ENCODE data around the gene TRPM1. TPM values are rescaled to one million over a fixed set of nuclear protein-coding genes. Genes with fewer than 3 reads are reported as not detected.

The TRPM1 gene
- total RNA-seq, 4 donors from 2014 or later, result not detected

DNA sequence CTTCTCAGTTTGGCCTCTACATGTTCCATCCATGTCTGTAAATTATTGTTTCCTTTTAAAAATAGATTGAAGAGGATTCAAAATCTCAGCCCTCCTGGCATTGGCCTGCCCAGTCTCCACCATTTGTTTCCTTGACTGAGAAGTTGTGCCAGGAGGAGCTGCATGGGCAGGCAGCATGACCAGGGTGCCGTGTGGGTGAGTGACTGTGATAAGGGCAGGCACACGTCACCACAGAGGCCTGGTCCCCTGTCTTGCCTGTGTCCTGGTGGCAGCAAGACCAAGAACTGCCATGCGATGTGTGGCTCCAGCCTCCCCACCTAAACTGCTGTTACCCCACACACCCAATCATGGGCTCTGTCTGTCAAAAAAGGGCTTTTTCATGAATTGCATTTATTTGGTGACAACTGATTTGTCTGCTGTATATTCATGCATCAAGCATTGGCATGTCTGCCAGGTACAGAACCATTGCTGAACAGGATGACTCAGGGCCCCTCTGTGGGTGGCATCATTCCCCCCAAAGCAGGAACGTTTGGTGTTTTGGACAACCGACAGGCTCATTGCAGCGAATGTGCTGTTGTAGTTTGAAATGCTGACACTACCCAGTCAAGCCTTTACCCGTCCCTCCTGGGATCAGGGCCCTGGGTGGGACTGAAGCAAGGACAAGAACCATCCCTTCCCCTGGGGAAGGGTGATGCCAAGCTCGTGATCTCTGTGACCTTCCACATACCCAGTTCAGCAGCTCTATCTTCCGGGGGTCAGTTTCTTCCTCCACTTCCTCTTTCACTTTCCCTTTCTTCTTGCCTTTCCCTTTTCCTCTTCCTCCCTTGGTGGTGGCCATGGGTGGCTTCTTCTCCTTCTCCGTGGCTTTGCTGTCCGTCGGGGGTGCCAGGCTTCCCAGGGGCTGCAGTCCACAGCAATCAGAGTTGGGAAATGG, 51.6 kb downstream of the TRPM1 start:
- peak overlapping the region in 1 of 4 donors; percentile 11 for H3K27ac ChIP-seq
- H3K36me3 ChIP-seq, result no peaks in the 10 kb centered on the region
- H3K4me3 ChIP-seq, result no peak overlapping the region
- TF ChIP-seq, protein P1, sequence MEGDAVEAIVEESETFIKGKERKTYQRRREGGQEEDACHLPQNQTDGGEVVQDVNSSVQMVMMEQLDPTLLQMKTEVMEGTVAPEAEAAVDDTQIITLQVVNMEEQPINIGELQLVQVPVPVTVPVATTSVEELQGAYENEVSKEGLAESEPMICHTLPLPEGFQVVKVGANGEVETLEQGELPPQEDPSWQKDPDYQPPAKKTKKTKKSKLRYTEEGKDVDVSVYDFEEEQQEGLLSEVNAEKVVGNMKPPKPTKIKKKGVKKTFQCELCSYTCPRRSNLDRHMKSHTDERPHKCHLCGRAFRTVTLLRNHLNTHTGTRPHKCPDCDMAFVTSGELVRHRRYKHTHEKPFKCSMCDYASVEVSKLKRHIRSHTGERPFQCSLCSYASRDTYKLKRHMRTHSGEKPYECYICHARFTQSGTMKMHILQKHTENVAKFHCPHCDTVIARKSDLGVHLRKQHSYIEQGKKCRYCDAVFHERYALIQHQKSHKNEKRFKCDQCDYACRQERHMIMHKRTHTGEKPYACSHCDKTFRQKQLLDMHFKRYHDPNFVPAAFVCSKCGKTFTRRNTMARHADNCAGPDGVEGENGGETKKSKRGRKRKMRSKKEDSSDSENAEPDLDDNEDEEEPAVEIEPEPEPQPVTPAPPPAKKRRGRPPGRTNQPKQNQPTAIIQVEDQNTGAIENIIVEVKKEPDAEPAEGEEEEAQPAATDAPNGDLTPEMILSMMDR (IDR thresholded peaks at IDR 0.05), result no peak
- TF ChIP-seq POLR2A (IDR thresholded peaks at IDR 0.05), result no peak
- H3K9me3 ChIP-seq, result no peaks in the 10 kb centered on the region
- DNase-seq, result no peak
- no peaks in the 10 kb centered on the region for H3K27me3 ChIP-seq
- H3K4me1 ChIP-seq, result peaks cover 0 to 3% (median 0%) of the 10 kb centered on the region in 4 donors

DNA sequence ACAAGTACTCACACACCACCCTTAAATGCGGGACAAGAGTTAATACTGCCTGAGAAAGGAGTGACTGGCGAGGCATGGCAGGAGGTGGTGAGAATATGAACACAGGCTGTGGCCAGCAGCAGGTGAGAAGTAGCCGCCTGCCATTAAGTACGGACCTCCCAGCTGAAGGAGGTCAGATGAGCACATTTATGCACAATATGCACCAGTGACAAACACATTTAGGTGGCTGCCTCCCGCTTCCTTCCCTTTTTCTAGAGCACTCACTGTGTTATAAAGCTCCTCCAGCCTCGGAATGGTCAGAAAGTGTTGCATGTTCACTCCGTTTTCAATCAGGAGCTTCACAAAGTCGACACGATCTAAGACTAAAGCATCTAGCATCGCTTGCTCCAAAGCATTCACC, 52.4 kb downstream of the TRPM1 start:
- DNase-seq, result peak in 1 of 3 donors; percentile 24
- Histone ChIP-seq H3K27me3 (no peaks in the 10 kb centered on the region), H3K27ac (peak overlapping the region in 1 of 4 donors; percentile 11), H3K36me3 (no peaks in the 10 kb centered on the region), H3K4me3 (no peak overlapping the region), H3K9me3 (no peaks in the 10 kb centered on the region), H3K4me1 (peaks cover 0 to 3% (median 0%) of the 10 kb centered on the region in 4 donors)
- TF ChIP-seq POLR2A (IDR thresholded peaks at IDR 0.05), result no peak
- TF ChIP-seq, protein P1 (IDR thresholded peaks at IDR 0.05), result no peak

DNA sequence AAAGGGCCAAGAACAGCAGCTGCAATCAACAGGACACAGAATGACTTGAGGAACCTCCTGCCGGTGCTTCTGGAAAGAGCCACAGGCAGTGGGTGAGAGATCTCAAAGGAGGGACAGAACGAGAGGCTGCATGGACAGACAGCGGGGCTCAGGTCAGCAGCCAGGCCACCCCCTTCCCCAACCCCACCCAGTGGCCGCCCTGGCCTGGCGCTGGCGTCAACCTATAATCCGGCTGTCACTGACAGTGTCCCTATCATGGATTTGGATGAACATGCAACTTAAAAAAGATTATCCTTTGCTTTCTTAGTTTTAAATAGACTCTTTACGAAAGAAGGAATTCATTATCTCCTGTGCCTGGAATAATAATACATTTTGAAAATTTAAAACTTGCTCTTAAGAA, 54.1 kb downstream of the TRPM1 start:
- H3K27me3 ChIP-seq, result no peaks in the 10 kb centered on the region
- H3K4me1 ChIP-seq, result peaks cover 0 to 3% (median 0%) of the 10 kb centered on the region in 4 donors
- H3K27ac ChIP-seq, result no peak overlapping the region
- no peak for TF ChIP-seq POLR2A (IDR thresholded peaks at IDR 0.05)
- TF ChIP-seq, protein P1 (IDR thresholded peaks at IDR 0.05), result no peak
- DNase-seq, result no peak
- H3K36me3 ChIP-seq, result no peaks in the 10 kb centered on the region
- H3K4me3 ChIP-seq, result no peak overlapping the region
- no peaks in the 10 kb centered on the region for H3K9me3 ChIP-seq

DNA sequence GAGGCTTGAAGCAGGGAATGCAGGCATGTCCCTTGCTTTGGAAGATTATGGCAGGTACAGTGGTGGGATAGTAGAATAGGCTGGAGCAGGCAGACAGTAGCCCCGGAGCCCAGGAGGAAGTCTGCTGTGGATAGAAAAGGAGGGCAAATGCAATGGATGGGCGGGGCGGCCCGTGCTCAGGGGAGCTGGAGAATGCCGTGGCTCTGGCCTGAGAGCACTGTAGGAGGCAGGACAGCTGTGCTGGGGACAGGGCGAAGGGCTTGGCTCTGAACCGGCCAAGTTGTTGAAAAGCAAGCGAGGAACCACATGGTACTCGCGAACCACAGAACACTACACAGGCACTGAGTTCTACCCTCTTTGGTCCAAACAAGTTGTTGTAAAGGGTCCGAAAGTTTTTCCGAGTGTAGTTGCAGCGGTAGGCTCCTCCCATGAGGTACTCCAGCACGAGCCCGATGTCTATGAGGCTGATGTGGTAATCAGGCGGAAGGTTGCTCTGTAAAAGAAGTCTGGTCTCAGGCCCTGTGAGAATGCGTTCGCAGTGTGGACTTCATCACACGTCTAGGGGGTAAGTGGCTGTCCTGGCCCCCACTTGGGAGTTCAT, 54.7 kb downstream of the TRPM1 start:
- no peaks in the 10 kb centered on the region for H3K36me3 ChIP-seq
- H3K4me1 ChIP-seq, result peaks cover 0 to 3% (median 0%) of the 10 kb centered on the region in 4 donors
- no peak overlapping the region for H3K27ac ChIP-seq
- no peaks in the 10 kb centered on the region for H3K9me3 ChIP-seq
- no peak for TF ChIP-seq POLR2A (IDR thresholded peaks at IDR 0.05)
- TF ChIP-seq, protein P1 (IDR thresholded peaks at IDR 0.05), result no peak
- H3K27me3 ChIP-seq, result no peaks in the 10 kb centered on the region
- no peak for DNase-seq
- no peak overlapping the region for H3K4me3 ChIP-seq

DNA sequence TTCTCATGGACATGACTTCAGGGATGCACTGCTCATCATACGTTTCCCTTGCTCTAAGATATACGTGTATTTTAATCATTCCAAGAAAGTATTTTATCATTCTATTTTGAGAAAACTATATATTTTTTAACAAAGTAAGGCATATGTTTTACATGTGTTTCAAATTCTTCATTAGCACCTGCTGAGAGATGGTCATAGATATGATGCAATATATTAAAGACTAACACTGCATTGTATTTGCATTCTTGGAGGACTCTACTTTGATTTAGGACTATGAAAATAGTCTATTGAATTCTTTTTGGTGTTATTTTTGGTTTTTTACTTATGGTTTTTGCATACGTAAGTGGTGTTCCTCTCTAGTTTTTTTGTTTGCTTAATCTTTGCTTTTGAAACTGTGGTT, 55.9 kb downstream of the TRPM1 start:
- no peak for DNase-seq
- Histone ChIP-seq H3K4me1 (peaks cover 0 to 3% (median 0%) of the 10 kb centered on the region in 4 donors), H3K9me3 (no peaks in the 10 kb centered on the region), H3K27ac (no peak overlapping the region), H3K36me3 (no peaks in the 10 kb centered on the region), H3K4me3 (no peak overlapping the region), H3K27me3 (no peaks in the 10 kb centered on the region)
- TF ChIP-seq POLR2A (IDR thresholded peaks at IDR 0.05), result no peak
- TF ChIP-seq, protein P1 (IDR thresholded peaks at IDR 0.05), result no peak
